Activated T-helper 2 cell treated with anti-CD3 and anti-CD28 coated beads, Interferon-gamma antibody, Interleukin-2, Interleukin-4, amounts not matched to agents 10 μg/mL and 5 μg/mL and 100 μg/mL, durations not matched to agents 14 hours and 24 hours and 36 hours (primary cell): ENCODE data around the gene CEP131. TPM values are rescaled to one million over a fixed set of nuclear protein-coding genes. Genes with fewer than 3 reads are reported as not detected.

Source experiments
- DNase-seq: peaks from one replicate; pipeline ENCODE4 v3.0.0; 2021; ENCODE audit warnings: low spot score
- H3K27ac Mint-ChIP-seq: one replicate; pipeline ENCODE4 v1.8.0; 2021; ENCODE audit warnings: mixed read lengths
- H3K27me3 Mint-ChIP-seq: one replicate; pipeline ENCODE4 v1.8.0; 2021; ENCODE audit warnings: low read depth, mixed read lengths
- H3K36me3 Mint-ChIP-seq: one replicate; pipeline ENCODE4 v1.8.0; 2021; ENCODE audit warnings: low read depth, mixed read lengths
- H3K4me1 Mint-ChIP-seq: one replicate; pipeline ENCODE4 v1.8.0; 2021; ENCODE audit warnings: low read depth, mixed read lengths
- H3K4me3 Mint-ChIP-seq: one replicate; pipeline ENCODE4 v1.8.0; 2021; ENCODE audit warnings: low read depth, mild to moderate bottlenecking, moderate library complexity, mixed read lengths
- H3K9me3 Mint-ChIP-seq: one replicate; pipeline ENCODE4 v1.8.0; 2021; ENCODE audit warnings: mixed read lengths
- intact Hi-C: fragments of 100-400 bp; cut with micrococcal nuclease; formaldehyde crosslinking; loops from one replicate; pipeline ENCODE4 v1.15.1; 2023
- total RNA-seq: library from RNA; stranded (reverse); gene quantifications from 2 replicates; pipeline ENCODE4 v1.2.3, GENCODE V29; 2022

Gene CEP131
- total RNA-seq, 1 donor from 2014 or later = 14.8 TPM

- Mint-ChIP-seq H3K4me1 (no peaks in the 10 kb centered on the region), H3K27ac (no peak overlapping the region), H3K36me3 (no peaks in the 10 kb centered on the region), H3K27me3 (peaks cover 11% of the 10 kb centered on the region), H3K9me3 (no peaks in the 10 kb centered on the region), H3K4me3 (no peak overlapping the region)
- no peak for DNase-seq
- intact Hi-C loops = no loop called here
These were observed 58.2 kb downstream of the CEP131 start for GRCh38 chr17:81164371-81165245.

GRCh38 chr17:81163703-81164370 lies 58.9 kb downstream of the CEP131 start:
- H3K4me3 Mint-ChIP-seq = no peak overlapping the region

DNA sequence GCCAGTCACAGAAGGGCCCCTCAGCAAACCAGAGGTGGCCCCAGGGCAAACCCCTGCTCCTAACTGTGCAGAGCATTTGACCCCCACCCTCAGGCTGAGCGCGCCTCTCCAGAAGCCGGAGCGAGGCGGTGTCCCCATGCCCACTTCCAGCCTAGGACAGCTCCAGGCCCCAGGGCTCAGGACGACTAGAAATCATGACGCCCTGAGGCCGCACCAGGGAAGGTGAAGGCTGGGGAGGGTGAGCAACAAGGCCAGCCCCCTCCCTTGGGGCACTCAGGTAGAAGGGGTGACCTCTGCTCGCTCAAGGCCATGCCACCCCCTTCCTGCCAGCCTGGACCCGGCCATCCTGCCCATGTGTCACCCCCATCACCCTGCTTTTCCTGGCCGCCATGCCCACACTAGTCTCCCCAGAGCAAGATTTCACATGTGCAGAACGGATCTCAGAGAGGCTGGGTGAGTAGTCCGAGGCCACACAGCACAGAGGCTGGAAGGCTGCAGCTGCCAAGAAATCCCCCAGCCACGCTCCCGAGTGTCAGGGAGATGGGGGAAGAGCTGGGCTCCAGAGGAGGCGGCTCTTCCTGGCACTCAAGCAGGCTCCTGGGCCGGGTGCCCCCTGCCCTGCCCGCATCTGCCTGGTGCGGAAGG lies 59.6 kb downstream of the CEP131 start:
- no peak overlapping the region for H3K4me3 Mint-ChIP-seq
- no peaks in the 10 kb centered on the region for H3K36me3 Mint-ChIP-seq
- no peaks in the 10 kb centered on the region for H3K4me1 Mint-ChIP-seq
- H3K27me3 Mint-ChIP-seq = peaks cover 11% of the 10 kb centered on the region
- DNase-seq = no peak
- no peak overlapping the region for H3K27ac Mint-ChIP-seq
- intact Hi-C loops = no loop called here
- no peaks in the 10 kb centered on the region for H3K9me3 Mint-ChIP-seq

More at GRCh38 chr17:81163703-81164370, 58.9 kb downstream of the CEP131 start:
- H3K4me1 Mint-ChIP-seq = no peaks in the 10 kb centered on the region
- no peaks in the 10 kb centered on the region for H3K36me3 Mint-ChIP-seq
- peaks cover 11% of the 10 kb centered on the region for H3K27me3 Mint-ChIP-seq
- intact Hi-C loops = no loop called here
- no peak for DNase-seq
- H3K27ac Mint-ChIP-seq = no peak overlapping the region
- no peaks in the 10 kb centered on the region for H3K9me3 Mint-ChIP-seq

DNA sequence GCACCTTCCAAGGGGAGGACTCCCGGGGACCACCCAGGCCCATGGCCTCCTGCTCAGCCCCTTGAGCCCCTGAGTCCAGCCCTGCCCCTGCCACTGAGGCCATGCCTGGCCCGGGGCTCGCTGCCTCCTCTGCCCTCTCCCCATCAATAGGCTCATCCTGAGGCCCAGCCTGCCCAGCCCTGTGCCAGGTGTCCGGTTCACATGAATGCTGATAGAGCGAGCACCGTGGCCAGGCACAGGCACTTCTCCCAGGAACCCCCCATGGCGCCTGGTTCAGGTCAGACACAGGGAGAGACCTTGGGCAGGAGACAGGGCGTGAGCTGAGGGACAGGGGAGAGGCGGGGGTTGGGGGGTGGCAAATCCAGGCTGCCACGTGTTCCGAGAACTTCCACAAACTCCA lies 60.3 kb downstream of the CEP131 start:
- Mint-ChIP-seq H3K27me3 (peaks cover 11% of the 10 kb centered on the region), H3K27ac (no peak overlapping the region), H3K4me3 (no peak overlapping the region), H3K4me1 (no peaks in the 10 kb centered on the region), H3K36me3 (no peaks in the 10 kb centered on the region), H3K9me3 (no peaks in the 10 kb centered on the region)
- DNase-seq = no peak
- intact Hi-C loops = no loop called here

- DNase-seq = no peak
- H3K27ac Mint-ChIP-seq = no peak overlapping the region
- H3K36me3 Mint-ChIP-seq = no peaks in the 10 kb centered on the region
- H3K4me1 Mint-ChIP-seq = no peaks in the 10 kb centered on the region
- H3K4me3 Mint-ChIP-seq = no peak overlapping the region
- peaks cover 6% of the 10 kb centered on the region for H3K27me3 Mint-ChIP-seq
- intact Hi-C loops = no loop called here
- no peaks in the 10 kb centered on the region for H3K9me3 Mint-ChIP-seq
These were observed 60.8 kb downstream of the CEP131 start for GRCh38 chr17:81161972-81162371.

GRCh38 chr17:81161536-81161935 lies 61.2 kb downstream of the CEP131 start:
- H3K27ac Mint-ChIP-seq = no peak overlapping the region
- no peaks in the 10 kb centered on the region for H3K9me3 Mint-ChIP-seq
- no peak overlapping the region for H3K4me3 Mint-ChIP-seq
- no peaks in the 10 kb centered on the region for H3K4me1 Mint-ChIP-seq
- peaks cover 6% of the 10 kb centered on the region for H3K27me3 Mint-ChIP-seq
- intact Hi-C loops = no loop called here
- H3K36me3 Mint-ChIP-seq = no peaks in the 10 kb centered on the region
- DNase-seq = no peak

GRCh38 chr17:81160747-81161453 lies 61.9 kb downstream of the CEP131 start:
- H3K4me3 Mint-ChIP-seq = no peak overlapping the region
- H3K27me3 Mint-ChIP-seq = peaks cover 6% of the 10 kb centered on the region
- intact Hi-C loops = no loop called here
- H3K4me1 Mint-ChIP-seq = no peaks in the 10 kb centered on the region
- no peak for DNase-seq
- no peaks in the 10 kb centered on the region for H3K9me3 Mint-ChIP-seq
- no peaks in the 10 kb centered on the region for H3K36me3 Mint-ChIP-seq
- H3K27ac Mint-ChIP-seq = no peak overlapping the region

DNA sequence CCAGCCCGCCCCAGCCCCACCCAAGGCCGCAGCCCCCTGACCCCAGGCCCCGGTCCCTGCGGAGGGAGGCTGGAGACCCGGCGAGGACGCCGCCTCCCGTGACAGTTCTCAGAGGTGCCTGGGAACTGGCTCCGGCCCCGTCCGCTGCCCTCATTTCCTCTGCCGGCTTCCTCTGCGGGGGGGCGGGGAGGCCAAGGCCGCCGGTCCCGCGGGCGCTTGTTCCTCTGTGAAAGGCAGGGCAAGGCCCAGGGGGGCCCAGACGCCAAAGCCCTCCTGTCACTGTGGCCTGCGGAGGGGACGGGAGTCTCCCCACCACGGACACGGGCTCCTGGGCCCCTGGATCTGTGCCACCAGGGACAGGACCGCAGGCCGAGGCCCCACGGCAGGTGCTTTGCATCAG lies 62.5 kb downstream of the CEP131 start:
- Mint-ChIP-seq H3K36me3 (no peaks in the 10 kb centered on the region), H3K9me3 (no peaks in the 10 kb centered on the region), H3K27ac (no peak overlapping the region), H3K27me3 (peaks cover 6% of the 10 kb centered on the region), H3K4me1 (no peaks in the 10 kb centered on the region), H3K4me3 (no peak overlapping the region)
- intact Hi-C loops = no loop called here
- DNase-seq = no peak

- Mint-ChIP-seq H3K4me3 (no peak overlapping the region), H3K9me3 (no peaks in the 10 kb centered on the region), H3K4me1 (no peaks in the 10 kb centered on the region), H3K27ac (no peak overlapping the region), H3K27me3 (peaks cover 5% of the 10 kb centered on the region), H3K36me3 (no peaks in the 10 kb centered on the region)
- DNase-seq = no peak
- intact Hi-C loops = no loop called here
These were observed 63.0 kb downstream of the CEP131 start for GRCh38 chr17:81159611-81160265.

GRCh38 chr17:81158688-81159590 lies 63.8 kb downstream of the CEP131 start:
- no peak for DNase-seq

GRCh38 chr17:81157848-81158687 lies 64.7 kb downstream of the CEP131 start:
- Mint-ChIP-seq H3K27me3 (no peaks in the 10 kb centered on the region), H3K4me1 (no peaks in the 10 kb centered on the region), H3K36me3 (no peaks in the 10 kb centered on the region), H3K4me3 (no peak overlapping the region), H3K9me3 (no peaks in the 10 kb centered on the region), H3K27ac (no peak overlapping the region)
- intact Hi-C loops = no loop called here
- no peak for DNase-seq

More at GRCh38 chr17:81158688-81159590, 63.8 kb downstream of the CEP131 start:
- Mint-ChIP-seq H3K36me3 (no peaks in the 10 kb centered on the region), H3K4me3 (no peak overlapping the region), H3K27ac (no peak overlapping the region), H3K4me1 (no peaks in the 10 kb centered on the region), H3K9me3 (no peaks in the 10 kb centered on the region), H3K27me3 (no peaks in the 10 kb centered on the region)
- intact Hi-C loops = no loop called here
